GM21529 (cell line): Measurements from ENCODE around the gene RBM12.

ENCODE experiments used
- ATAC-seq: cut with Tn5 transposase; IDR thresholded peaks from one replicate; pipeline ENCODE4 v1.9.1; 2021; ENCODE audit not compliant: unreplicated experiment

The RBM12 gene

DNA sequence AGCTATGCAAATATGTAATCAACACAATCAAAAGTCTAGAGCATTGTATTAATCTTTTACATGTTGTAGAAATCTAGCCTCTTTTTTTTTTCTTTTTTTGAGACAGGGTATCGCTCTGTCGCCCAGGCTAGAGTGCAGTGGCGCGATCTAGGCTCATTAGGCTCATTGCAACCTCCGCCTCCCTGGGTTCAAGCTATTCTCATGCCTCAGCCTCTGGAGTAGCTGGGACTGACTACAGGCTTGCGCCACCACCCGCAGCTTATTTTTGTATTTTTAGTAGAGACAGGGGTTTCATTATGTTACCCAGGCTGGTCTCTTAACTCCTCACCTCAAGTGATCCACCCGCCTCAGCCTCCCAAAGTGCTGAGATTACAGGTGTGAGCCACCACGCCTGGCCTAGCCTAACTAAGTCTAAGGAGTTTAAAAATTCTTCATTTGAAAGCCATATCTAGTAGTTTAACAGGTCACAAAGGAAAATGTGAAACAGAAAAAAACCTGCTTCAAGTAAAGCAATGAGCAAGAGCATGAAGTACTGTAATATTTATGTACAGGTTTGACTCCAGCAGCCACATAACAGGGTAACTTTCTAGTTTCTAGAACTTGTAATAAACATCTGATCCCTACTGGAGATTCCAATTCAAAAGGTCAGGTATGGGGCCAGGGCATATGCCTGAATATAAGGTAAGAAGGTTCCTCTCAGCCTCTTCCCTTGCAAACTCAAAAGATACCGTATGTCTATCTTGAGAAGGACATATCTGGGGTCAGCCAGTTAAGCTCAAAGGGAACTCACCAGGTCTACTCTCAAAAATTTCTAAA, 4.4 kb downstream of the RBM12 start:
- ATAC-seq: no peak

DNA sequence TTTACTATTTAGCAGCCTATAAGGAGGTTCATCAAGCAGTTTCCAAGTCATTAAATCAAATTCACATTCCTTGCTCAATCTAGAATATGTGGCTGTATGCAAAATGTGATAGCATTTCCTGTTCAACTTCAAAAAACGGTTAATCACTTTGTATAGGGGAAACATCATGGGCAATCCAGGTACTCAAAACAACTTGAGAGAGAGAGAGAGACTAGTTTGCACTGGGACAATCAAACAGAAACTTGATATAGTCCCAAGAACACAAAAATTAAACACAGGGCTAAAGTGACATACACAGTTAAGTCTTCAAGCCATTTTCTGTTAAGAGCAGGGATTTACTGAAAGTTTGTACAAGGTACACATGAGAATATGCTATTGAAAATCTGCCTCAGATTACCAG, 7.4 kb downstream of the RBM12 start:
- no peak for ATAC-seq

DNA sequence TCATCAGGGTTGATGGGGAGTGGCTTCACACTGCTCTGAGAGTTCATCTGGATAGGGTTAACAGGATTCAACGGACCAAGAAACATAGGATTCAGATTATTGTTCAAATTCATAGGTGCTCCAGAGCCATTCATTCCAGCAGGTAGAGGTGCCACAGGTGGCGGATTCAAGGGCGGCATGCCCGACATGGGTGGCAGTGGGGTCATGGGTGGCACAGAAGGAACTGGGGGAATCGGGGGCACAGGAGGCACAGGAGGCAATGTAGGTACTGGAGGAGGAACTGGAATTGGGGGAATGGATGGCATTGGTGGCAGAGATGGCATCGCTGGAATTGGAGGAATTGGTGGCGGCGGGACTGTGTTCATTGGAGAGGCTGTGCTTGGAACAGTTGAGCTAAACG, 10.3 kb downstream of the RBM12 start:
- no peak for ATAC-seq

DNA sequence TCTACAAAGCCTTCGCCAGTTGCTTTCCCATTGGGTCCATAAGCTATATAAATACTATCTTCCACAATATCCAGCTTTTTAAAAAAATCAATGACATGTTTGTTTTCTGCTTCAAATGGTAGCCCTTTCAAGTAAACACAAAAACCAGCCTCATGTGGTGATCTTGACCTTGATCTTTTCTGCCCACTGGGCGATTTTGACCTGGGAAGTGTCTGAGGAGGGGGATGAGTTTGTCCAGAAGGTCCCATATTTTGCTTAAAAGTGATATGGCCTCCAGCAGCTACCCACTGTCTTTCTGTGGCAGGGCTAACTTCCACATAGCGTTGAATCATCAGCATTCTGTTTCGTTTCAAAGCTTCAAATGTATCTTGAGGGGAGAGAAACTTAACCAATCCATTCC, 10.8 kb downstream of the RBM12 start:
- ATAC-seq: no peak

DNA sequence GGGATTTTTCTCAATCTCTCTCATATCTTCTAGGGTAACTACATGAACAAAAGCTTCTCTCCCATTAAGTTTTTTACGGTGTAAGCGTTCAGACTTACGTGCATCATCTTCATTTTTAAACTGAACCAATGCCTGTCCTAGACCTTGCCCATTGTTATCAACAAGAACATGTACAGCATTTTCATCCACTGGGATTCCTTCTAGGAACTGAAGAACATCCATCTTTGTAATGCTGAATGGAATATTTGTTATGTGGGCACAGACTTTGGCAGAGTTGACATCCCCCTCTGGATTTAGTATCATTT, 11.3 kb downstream of the RBM12 start:
- ATAC-seq: no peak

DNA sequence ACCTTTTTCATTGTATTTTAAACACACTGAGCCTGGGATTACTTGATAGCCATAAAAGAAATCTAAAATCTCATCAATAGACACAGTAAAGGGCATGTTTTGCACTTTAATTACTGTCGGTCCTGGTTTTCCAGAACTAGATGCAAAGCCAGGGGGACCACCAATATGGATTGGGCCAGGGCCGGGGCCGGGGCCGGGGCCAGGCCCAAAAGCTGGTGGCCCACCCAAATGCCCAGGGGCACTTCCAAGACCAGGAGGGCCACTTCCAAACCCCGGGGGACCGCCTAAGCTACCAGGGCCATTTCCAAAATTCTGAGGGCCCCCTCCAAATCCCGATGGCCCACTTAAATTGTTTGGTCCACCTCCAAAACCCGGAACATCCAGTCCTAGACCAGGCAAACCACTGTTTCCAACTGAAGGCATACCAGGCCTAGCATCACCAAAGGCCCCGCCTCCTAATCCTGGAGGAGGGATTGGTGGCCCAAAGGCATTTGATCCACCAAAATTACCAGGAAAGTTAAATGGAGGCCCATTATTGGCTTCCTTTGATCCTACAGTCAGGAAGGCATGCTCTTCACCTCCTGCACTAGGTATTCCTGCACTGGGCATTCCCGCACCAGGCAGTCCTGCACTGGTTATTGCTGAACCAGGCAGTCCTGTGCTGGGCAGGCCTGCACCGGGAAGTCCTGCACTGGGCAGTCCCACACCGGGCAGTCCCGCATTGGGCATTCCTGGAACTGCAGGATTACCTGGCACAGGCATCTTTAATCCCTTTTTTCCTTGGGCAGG, 11.9 kb downstream of the RBM12 start:
- ATAC-seq: no peak

DNA sequence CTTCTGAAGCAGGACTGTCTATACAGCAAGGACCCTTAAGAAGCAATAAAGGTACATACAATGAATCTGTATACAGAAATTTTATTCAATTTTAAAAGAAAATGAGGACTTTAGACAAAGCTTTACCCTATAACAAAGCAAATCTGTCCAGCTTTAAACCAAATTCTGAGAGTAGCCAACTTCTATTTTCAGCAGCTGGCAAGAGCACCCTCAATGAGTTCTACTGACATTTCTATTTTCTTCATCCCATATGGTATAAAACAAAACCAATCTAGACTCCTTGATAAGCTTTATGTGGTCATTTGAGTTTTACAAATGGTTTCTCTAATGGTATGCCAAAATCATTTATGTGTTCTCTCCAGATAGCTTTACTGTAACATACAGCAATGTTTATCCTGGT, 12.7 kb downstream of the RBM12 start:
- no peak for ATAC-seq

DNA sequence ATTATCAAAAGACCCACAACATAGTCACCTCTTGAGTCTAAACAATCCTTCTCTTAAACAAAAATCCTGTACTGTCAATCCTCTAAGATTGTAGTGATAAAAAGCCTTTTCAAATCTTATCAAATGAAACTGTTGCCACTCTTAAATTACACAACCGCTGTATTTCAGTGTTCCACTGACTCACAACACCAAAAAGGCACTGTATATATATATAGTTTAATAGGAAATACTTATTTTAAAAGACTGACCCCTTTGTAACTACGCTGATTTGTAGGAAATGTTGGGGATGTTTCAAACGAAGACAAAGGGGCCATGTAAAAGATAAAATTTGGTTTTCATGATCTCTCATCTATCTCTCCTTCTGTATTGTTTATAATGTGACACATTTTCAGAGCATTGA, 14.1 kb downstream of the RBM12 start:
- ATAC-seq: no peak

DNA sequence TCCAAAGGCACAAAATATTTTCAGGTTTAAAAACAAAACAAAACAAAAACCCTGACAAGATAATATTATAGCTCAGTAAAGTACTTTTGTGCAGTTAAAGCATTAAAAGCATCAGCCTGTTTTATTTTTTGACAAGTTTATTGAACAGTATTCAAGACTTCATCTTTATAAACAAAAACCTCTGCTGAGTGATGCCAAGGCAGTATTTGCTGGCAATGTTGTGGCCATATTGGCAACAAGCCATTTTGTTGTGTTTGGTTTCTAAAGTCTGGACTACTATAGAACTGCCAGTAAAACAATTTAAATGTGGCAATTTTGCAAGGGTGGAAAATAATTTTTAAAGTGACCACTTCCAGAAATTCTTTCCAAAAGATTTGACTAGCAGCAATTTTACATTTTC, 15.9 kb downstream of the RBM12 start:
- no peak for ATAC-seq

DNA sequence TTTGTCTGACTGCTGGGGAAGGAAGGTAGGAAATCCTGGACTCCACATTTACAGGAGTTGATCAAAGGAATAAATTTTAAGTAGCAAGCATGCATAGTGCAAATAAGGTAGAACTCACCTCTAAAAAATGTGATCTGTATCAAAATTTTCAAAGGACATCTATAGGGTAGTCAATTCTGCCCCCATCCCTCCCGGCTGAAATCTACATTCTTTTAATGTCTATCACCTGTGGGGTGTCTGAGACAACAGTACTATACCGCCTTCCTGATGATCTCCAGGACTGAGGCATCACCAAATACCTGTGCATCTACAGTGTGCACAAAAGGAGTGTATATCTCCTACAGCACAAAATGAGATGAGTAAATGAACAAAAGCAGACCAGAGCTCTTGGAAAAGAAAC, 19.9 kb downstream of the RBM12 start:
- ATAC-seq: no peak

DNA sequence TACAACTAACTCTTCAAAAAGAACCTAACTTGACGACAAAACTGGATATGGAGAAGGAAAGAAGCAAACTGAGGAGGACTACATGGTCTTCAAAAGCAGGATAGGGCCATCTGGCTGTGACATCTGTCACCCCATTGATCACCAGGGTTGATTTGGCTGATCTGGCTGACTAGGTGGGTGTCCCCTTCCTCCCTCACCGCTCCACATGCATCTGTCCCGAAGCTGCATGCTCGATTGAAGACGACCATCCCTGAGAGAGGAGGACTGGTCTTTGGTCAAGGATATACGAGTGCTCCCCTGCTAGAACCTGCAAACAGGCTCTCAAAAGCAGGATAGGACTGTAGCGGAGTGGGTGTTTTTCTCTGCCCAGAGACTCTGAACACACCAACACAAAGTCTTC, 21.7 kb downstream of the RBM12 start:
- no peak for ATAC-seq

DNA sequence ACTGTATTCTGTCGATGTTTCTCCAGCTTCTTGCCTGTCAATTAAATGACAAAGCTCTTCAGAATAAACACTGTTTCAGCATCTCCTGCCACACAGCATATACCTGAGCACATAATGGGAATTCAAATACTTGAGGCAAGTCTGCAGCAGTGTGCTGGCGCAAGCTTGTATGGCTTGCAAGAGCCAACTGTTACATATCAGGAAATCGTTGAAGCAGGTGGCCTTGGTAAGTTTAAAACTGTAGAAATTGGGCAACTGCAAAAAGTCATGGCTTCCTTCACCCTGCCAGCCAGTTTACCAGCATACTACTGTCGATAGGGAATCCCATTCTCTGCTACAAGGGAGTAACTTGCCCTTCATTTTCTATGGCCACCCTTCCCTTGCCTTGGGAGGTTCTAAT, 23.0 kb downstream of the RBM12 start:
- ATAC-seq: no peak

DNA sequence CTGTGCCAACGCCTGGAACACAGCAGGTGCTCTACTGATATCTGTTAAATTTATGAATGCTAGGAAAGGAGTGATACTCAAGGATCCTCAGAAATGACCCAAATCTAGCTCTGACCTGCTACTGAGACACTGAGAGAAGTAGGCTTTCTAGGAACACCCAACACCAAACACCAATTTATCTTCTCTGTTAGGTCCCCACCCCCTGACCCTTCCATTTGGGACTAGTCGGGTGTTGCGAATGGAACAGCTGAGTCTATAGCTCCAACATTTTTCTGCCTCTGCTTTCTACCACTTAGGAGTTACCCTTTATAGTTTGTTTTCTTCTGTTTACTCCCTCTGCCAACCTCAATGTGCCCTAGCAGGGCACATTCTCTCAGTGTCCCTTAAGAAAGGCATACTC, 24.0 kb downstream of the RBM12 start:
- no peak for ATAC-seq

DNA sequence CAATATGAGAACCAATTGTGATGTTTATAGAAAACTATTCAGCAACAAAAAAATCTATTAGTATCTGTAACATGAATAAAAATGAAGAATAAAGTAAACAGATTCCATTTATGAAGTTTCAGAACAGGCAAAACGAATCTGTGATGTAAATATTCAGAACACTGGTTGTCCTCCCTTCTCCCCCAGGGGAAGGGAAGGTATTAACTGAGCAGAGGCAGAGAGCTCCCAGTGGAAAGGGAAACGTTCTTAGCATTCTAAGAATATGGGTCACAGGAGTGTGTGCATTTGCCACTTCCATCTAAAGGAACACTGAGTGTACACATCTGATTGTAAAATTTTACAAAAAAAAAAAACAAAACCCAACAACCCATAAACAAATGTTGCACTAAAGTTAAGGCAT, 25.9 kb downstream of the RBM12 start:
- no peak for ATAC-seq

DNA sequence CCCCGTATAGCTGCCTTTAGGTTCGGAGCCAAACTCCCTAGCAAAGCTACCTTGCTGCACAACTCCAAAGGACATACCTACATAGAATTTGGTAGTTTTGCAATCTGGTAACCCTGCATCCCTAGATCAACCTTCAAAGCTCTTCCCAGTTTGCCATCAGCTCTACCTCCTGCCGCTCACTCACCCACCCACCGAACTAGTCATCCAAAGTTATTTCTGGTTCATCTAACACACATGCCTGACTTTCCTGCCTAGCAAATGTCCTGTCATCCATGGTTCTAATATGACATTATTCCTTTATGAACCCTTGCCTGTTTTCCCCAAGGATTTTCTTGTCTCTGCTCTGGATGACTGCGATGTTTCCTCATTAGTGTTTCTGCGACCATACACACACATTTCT, 27.4 kb downstream of the RBM12 start:
- no peak for ATAC-seq

DNA sequence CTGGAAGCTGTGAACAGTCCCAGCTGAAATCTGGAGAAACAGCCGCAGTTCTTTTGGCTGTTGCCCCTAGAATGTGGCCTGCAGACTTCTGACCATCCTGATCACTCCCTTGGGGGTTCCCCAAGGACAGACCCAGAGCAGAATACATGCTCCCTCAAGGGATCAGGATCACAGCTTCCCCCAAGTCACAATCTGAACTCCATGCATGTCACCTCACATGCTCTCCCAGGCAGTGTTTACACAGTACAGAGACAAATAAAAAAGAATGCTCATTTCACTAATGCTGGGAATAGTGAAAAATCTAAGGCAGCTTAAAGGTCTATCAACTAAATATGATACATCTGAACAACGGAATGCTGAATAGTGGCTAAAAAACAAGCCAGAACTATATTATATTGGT, 28.6 kb downstream of the RBM12 start:
- no peak for ATAC-seq

DNA sequence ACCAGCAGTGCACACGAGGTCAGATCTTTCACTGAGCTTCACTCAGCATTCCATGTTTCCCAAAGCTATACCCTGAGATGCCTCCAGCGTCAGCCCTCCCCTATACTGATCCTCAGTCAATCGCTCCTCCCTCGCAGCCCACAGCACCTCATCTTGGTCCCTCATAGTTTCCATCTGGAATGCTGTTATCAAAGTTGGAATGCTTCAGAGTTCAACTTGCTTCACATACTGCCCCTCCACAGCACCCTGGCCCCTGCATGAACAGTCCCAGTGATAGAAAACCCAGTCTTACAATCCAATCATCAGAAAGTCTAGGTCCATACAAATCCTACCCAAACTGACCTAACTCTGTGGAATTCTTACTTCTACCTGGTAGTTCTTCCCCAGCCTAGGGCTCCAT, 29.0 kb downstream of the RBM12 start:
- ATAC-seq: no peak

DNA sequence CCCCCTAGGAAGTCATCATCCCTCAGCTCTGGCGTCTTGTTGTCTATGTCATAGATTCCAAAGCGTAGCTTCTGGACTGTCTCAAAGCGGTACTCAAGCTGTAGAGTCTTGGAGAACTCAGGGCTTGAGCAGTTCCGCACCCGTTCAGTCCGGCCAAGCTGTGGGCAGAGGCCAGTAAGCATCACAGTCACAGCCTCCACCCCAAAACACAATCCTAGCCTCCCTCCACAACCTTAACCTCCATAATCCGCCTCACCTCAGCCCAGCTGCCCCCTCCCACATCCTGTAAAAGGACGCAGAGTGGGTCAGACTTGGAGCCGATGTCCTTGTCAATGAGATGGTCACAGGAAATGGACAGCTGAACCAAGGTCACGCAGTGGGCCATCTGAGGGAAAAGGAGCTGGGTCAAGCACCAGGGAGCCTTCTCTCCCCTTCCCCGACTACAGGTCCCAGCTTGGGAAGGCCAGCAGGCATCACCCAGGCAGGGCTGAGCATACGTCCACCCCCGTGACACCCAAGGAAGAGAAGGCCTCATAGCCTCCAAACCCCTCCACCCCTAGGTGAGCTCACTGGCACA, 32.1 kb downstream of the RBM12 start:
- ATAC-seq: no peak

DNA sequence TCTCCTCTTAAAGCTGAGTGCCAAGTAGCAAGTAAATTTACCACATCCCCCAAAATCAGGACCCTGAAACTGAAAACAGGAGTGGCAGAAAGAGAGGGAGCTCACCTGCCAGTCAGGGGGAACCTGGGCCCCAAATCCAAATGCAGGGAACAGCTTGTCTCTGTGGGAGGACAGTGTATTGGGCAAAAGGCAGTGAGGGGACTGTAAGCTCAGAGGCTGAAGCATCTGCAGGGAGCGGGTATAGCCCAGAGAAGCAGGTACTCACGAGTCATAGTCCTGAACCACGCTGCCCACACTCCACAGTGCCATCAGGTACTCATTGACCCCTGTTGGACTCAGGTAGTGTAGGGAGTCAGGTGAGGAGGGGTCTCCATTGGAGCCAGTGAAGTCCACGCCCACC, 34.1 kb downstream of the RBM12 start:
- no peak for ATAC-seq

DNA sequence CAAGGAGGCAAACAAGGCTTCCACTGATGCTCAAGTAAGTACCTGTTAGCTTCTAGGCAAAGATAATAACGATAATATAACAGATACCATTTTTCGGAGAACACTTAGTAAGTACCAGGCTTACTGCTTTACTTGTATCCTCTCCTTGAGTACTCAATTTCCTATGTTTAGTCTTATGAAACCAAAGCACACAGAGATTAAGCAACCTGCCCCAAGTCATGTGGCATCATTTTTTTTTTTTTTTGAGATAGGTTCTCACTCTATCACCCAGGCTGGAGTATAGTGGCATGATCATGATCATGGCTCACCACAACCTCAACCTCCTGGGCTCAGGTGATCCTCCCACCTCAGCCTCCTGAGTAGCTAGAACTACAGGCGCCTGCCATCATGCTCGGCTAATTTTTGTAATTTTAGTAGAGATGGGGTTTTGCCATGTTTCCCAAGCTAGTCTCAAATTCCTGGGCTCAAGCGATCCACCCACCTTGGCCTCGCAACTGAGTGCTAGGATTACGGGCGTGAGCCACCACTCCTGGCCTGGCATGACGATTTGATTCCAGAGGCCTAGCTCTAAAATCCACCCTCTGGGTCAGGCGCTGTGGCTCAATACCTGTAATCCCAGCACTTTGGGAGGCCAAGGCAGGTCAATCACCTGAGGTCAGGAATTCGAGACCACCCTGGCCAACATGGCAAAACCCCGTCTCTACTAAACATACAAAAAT, 35.1 kb downstream of the RBM12 start:
- no peak for ATAC-seq

DNA sequence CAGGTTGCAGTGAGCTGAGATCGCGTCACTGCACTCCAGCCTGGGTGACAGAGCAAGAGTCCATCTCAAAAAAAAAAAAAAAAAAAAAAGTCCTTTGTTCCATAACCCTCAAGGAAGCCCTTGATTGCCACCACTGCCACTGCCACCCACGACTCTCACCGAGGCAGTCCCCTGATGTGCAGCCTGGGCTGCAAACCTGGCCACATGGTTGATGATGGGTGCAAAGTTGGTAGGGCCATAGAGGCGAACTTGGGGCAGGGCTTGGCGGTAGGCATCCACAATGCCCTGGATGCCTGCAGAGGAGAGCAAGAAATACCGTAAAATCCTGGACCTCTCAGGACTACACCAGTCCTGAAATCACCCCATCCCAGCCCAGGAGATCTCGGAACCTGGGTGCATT, 37.6 kb downstream of the RBM12 start:
- no peak for ATAC-seq
